Muscle layer of colon (tissue), 2 donors: ENCODE measurements around the gene ARPP21.

ENCODE experiments used
- H3K27ac ChIP-seq: one replicate; pipeline ENCODE4 v1.7.0; 2013; ENCODE audit warnings: low read depth, mild to moderate bottlenecking, low read length, moderate library complexity
- H3K27me3 ChIP-seq, 2 donors: one replicate each; pipeline ENCODE4 v1.7.0; 2013; ENCODE audit warnings: low read length in 2 of 2, mild to moderate bottlenecking in 2 of 2; ENCODE audit not compliant: insufficient read depth in 2 of 2, control insufficient read depth in 1 of 2
- H3K36me3 ChIP-seq: one replicate; pipeline ENCODE4 v1.7.0; 2013; ENCODE audit warnings: mild to moderate bottlenecking, low read length; ENCODE audit not compliant: insufficient read depth
- H3K4me1 ChIP-seq: one replicate; pipeline ENCODE4 v1.7.0; 2013; ENCODE audit warnings: mild to moderate bottlenecking, low read length; ENCODE audit not compliant: insufficient read depth
- H3K4me3 ChIP-seq, 2 donors: one replicate each; pipeline ENCODE4 v1.7.0; 2013; ENCODE audit warnings: low read length in 2 of 2, low read depth in 1 of 2, mild to moderate bottlenecking in 1 of 2, moderate library complexity in 1 of 2
- H3K9ac ChIP-seq: one replicate; pipeline ENCODE4 v1.7.0; 2013; ENCODE audit warnings: low read length
- H3K9me3 ChIP-seq: one replicate; pipeline ENCODE4 v1.7.0; 2013; ENCODE audit warnings: mild to moderate bottlenecking, low read length
- donor health status: abdominal sarcoma.
- donor health status: Adenocarcinoma of cecum.

Gene ARPP21

DNA sequence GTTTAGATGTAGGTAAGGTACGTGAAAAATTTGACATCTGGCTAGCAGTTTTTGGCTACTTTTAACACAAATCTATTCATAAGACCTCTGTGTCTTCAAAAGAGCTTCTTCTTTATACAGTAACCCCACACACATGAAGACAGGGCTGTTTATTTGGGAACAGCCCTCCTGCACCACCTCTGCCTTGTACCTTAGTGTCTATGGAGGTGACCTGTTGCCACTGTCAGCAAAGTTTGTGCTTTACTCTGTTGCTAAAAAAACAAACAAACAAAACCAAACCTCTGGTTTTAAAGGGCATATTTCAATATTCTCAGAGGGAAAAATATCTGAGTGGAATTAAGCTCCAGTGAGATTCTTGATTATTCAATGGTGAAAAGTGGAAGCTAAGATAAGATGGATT lies 122.0 kb downstream of the ARPP21 start:
- Histone ChIP-seq H3K9ac (no peak overlapping the region), H3K4me1 (no peaks in the 10 kb centered on the region), H3K4me3 (no peak overlapping the region), H3K36me3 (no peaks in the 10 kb centered on the region), H3K9me3 (no peaks in the 10 kb centered on the region), H3K27ac (no peak overlapping the region), H3K27me3 (no peaks in the 10 kb centered on the region)

DNA sequence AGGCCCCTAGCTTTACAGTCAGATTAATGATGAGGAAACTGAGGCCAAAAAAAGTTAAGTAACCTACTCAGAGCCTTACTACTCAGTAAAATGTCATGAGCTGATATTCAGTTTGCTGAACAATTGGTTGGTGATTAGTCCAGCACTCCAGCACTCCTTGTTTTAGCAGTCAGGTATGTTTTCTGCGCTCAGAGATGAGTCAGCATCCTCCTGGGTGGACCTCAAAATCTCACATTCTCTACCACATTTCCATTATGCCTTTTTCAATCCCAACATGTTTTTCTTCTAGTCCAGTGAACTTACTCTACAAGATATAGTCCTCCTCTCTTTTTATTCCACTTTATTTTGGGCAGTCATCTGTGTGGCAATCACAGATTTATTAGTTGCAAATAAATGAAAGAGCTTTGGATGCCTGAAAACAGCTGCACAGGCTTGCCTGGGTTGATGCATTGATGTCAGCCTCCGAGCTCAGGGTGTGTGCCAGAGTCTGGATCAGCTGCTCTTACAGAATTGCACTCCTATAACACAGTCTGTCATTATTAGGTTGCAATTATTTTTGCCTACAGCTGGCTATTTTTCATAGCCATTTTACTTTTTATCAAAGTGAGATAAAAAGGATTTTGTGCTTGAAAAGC lies 133.2 kb downstream of the ARPP21 start:
- H3K9ac ChIP-seq: no peak overlapping the region
- no peak overlapping the region for H3K4me3 ChIP-seq
- no peak overlapping the region for H3K27ac ChIP-seq
- no peaks in the 10 kb centered on the region for H3K4me1 ChIP-seq
- H3K27me3 ChIP-seq: no peaks in the 10 kb centered on the region
- no peaks in the 10 kb centered on the region for H3K9me3 ChIP-seq
- H3K36me3 ChIP-seq: no peaks in the 10 kb centered on the region

DNA sequence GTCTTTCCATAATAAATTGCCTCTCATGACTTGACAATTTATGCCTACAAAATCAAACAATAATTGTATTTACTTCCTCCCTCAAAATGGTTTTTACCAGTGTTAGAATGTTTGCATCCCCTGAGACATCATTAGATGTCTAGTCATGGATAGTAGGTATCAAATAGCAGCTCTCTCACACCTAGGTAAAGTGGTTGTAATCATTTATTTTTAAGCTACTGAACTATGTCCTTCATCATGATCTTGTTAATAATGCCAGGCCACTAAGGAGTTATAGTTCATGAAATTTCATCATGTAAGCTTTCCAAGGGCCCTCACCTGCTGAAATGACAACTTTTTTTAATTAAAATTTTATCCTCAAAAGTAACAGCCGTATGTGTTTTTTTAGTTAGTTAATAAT lies 134.1 kb downstream of the ARPP21 start:
- Histone ChIP-seq H3K4me1 (no peaks in the 10 kb centered on the region), H3K27ac (no peak overlapping the region), H3K27me3 (no peaks in the 10 kb centered on the region), H3K9ac (no peak overlapping the region), H3K36me3 (no peaks in the 10 kb centered on the region), H3K4me3 (no peak overlapping the region), H3K9me3 (no peaks in the 10 kb centered on the region)

DNA sequence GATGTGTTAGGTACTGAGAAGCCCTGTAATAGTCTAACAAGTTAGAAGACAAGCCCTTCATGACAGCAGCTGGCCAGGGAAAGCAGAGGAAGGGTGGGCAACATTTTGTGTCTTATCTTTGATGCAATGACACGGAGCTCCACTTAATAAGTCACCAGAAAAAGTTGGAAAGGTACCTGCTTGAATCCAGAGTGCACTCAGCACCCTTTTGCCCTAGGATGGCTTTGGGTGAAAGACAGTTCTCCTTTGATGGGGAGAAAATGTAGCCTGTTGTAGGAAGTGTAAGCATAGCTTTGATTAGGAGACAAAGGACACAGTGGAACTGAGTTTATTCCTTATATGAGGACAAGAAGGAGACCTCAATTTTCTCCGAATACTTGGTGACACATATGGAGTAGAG lies 137.0 kb downstream of the ARPP21 start:
- Histone ChIP-seq H3K4me1 (no peaks in the 10 kb centered on the region), H3K27ac (no peak overlapping the region), H3K4me3 (no peak overlapping the region), H3K27me3 (no peaks in the 10 kb centered on the region), H3K9me3 (no peaks in the 10 kb centered on the region), H3K9ac (no peak overlapping the region), H3K36me3 (no peaks in the 10 kb centered on the region)

GRCh38 chr3:35777065-35777464 lies 137.7 kb downstream of the ARPP21 start:
- Histone ChIP-seq H3K36me3 (no peaks in the 10 kb centered on the region), H3K4me3 (no peak overlapping the region), H3K9ac (no peak overlapping the region), H3K4me1 (no peaks in the 10 kb centered on the region), H3K27ac (no peak overlapping the region), H3K9me3 (no peaks in the 10 kb centered on the region), H3K27me3 (no peaks in the 10 kb centered on the region)

- H3K4me3 ChIP-seq: no peak overlapping the region
- no peaks in the 10 kb centered on the region for H3K36me3 ChIP-seq
- H3K4me1 ChIP-seq: no peaks in the 10 kb centered on the region
- no peak overlapping the region for H3K27ac ChIP-seq
- H3K27me3 ChIP-seq: no peaks in the 10 kb centered on the region
- no peaks in the 10 kb centered on the region for H3K9me3 ChIP-seq
- no peak overlapping the region for H3K9ac ChIP-seq
These were observed 138.5 kb downstream of the ARPP21 start for GRCh38 chr3:35777563-35778554.

- Histone ChIP-seq H3K4me1 (no peaks in the 10 kb centered on the region), H3K9me3 (no peaks in the 10 kb centered on the region), H3K27ac (no peak overlapping the region), H3K9ac (no peak overlapping the region), H3K36me3 (no peaks in the 10 kb centered on the region), H3K27me3 (no peaks in the 10 kb centered on the region), H3K4me3 (no peak overlapping the region)
These were observed 140.3 kb downstream of the ARPP21 start for GRCh38 chr3:35779611-35780010.

- Histone ChIP-seq H3K4me3 (no peak overlapping the region), H3K9me3 (no peaks in the 10 kb centered on the region), H3K36me3 (no peaks in the 10 kb centered on the region), H3K27ac (no peak overlapping the region), H3K9ac (no peak overlapping the region), H3K4me1 (no peaks in the 10 kb centered on the region), H3K27me3 (no peaks in the 10 kb centered on the region)
These were observed 141.5 kb downstream of the ARPP21 start for GRCh38 chr3:35780800-35781199.

DNA sequence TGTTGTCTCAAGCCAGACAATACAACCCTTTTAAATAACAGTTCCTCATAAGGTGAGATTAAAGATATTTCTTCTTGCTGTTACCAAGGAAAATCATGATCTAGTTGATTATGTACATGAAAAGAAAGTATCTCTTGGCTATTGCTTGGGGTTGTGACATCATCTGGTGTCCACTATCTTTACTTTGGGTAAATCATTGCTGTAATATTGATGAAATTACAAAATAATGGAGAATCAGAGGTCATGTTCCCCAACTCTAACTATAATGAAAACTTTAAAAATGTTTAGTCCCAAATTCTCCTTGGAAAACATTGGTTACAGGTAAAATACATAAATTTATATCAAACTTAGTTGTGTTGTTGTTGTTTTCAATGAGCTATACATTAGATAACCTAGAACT lies 142.2 kb downstream of the ARPP21 start:
- Histone ChIP-seq H3K4me3 (no peak overlapping the region), H3K27me3 (no peaks in the 10 kb centered on the region), H3K9ac (no peak overlapping the region), H3K4me1 (no peaks in the 10 kb centered on the region), H3K36me3 (no peaks in the 10 kb centered on the region), H3K9me3 (no peaks in the 10 kb centered on the region), H3K27ac (no peak overlapping the region)

GRCh38 chr3:35782355-35782754 lies 143.0 kb downstream of the ARPP21 start:
- H3K27ac ChIP-seq: no peak overlapping the region
- no peak overlapping the region for H3K4me3 ChIP-seq
- H3K9ac ChIP-seq: no peak overlapping the region
- no peaks in the 10 kb centered on the region for H3K9me3 ChIP-seq
- H3K27me3 ChIP-seq: no peaks in the 10 kb centered on the region
- H3K4me1 ChIP-seq: no peaks in the 10 kb centered on the region
- no peaks in the 10 kb centered on the region for H3K36me3 ChIP-seq

DNA sequence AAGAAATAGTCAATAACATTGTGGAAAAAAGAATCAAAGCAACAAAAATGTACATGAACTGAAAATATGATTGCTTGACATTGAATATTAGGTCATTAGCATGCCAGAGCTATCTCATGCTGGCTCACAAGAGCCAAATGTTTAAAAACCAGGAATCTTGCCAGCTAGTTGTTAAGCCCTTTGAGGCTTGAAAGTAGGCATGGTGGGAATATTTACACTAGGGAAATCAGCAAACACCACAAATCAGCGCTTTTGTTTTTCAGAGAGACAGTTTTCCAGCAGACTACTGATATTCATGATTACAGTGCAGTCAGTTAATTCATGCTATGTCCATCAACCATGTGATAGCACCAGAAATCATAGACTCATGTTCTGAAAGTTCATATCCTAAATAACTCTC lies 144.8 kb downstream of the ARPP21 start:
- Histone ChIP-seq H3K4me3 (no peak overlapping the region), H3K9ac (no peak overlapping the region), H3K9me3 (no peaks in the 10 kb centered on the region), H3K36me3 (no peaks in the 10 kb centered on the region), H3K4me1 (no peaks in the 10 kb centered on the region), H3K27me3 (no peaks in the 10 kb centered on the region), H3K27ac (no peak overlapping the region)
